Neural cell (in vitro differentiated cells): ENCODE data around the gene DDX50. TPM values are rescaled to one million over a fixed set of nuclear protein-coding genes. Genes with fewer than 3 reads are reported as not detected.

Experiments
- H2AFZ ChIP-seq: fragments of 200-600, 300-800 bp; sonication (generic), shearing (Covaris generic); 2 replicates; pipeline ENCODE4 v1.6.0; 2014; ENCODE audit warnings: low read depth, mild to moderate bottlenecking, antibody characterized with exemption, low read length, moderate library complexity
- H3F3A ChIP-seq: fragments of 200-600 bp; shearing (Covaris generic); 2 replicates; pipeline ENCODE4 v1.6.1; 2016; ENCODE audit warnings: mild to moderate bottlenecking, moderate library complexity, mixed read lengths, antibody characterized with exemption, low read length; ENCODE audit not compliant: insufficient read depth, poor library complexity, severe bottlenecking
- H3K27ac ChIP-seq: fragments of 200-600, 300-800 bp; sonication (generic), shearing (Covaris generic); 2 replicates; pipeline ENCODE4 v1.5.1; 2014; ENCODE audit warnings: mild to moderate bottlenecking, low read length, moderate library complexity
- H3K27me3 ChIP-seq: fragments of 300-800, 200-600 bp; sonication (generic), shearing (Covaris generic); 2 replicates; pipeline ENCODE4 v1.6.0; 2014; ENCODE audit warnings: mild to moderate bottlenecking, low read depth, low read length, moderate library complexity; ENCODE audit not compliant: insufficient read depth
- H3K36me3 ChIP-seq: fragments of 300-800, 200-600 bp; sonication (generic), shearing (Covaris generic); 2 replicates; pipeline ENCODE4 v1.5.1; 2014; ENCODE audit warnings: mild to moderate bottlenecking, antibody characterized with exemption, low read length, moderate library complexity; ENCODE audit not compliant: insufficient read depth
- H3K4me2 ChIP-seq: fragments of 300-800, 200-600 bp; sonication (generic), shearing (Covaris generic); 2 replicates; pipeline ENCODE4 v1.6.0; 2014; ENCODE audit warnings: mild to moderate bottlenecking, low read length
- H3K4me3 ChIP-seq: fragments of 300-800, 200-600 bp; sonication (generic), shearing (Covaris generic); 2 replicates; pipeline ENCODE4 v1.5.1; 2014; ENCODE audit warnings: mild to moderate bottlenecking, low read length, moderate library complexity
- H3K79me2 ChIP-seq: fragments of 200-600 bp; shearing (Covaris generic); replicated peaks from 2 replicates; pipeline ENCODE4 v1.6.0; 2014; ENCODE audit warnings: mild to moderate bottlenecking, low read length, moderate library complexity; ENCODE audit not compliant: insufficient read depth
- H3K9ac ChIP-seq: fragments of 300-800, 200-600 bp; sonication (generic), shearing (Covaris generic); 2 replicates; pipeline ENCODE4 v1.6.1; 2016; ENCODE audit warnings: mild to moderate bottlenecking, low read length, mixed read lengths
- H3K9me2 ChIP-seq: fragments of 200-600 bp; shearing (Covaris generic); 2 replicates; pipeline ENCODE4 v1.6.1; 2016; ENCODE audit warnings: mild to moderate bottlenecking, low read length, mixed read lengths; ENCODE audit not compliant: insufficient read depth
- H3K9me3 ChIP-seq: fragments of 200-600, 300-800 bp; sonication (generic), shearing (Covaris generic); 2 replicates; pipeline ENCODE4 v1.6.1; 2016; ENCODE audit warnings: mild to moderate bottlenecking, mixed run types, low read length, moderate library complexity, mixed read lengths
- H4K20me1 ChIP-seq: fragments of 200-600 bp; shearing (Covaris generic); 2 replicates; pipeline ENCODE4 v1.6.1; 2016; ENCODE audit warnings: mild to moderate bottlenecking, mixed run types; ENCODE audit not compliant: insufficient read depth
- EP300 ChIP-seq: fragments of 450-650 bp; conservative IDR thresholded peaks from 2 replicates; pipeline ENCODE4 v1.6.1; 2014; ENCODE audit warnings: antibody characterized with exemption, mild to moderate bottlenecking, moderate library complexity; ENCODE audit not compliant: poor library complexity, severe bottlenecking
- EZH2 ChIP-seq: fragments of 200-600, 300-800 bp; shearing (Covaris generic), sonication (generic); IDR thresholded peaks from 2 replicates; pipeline ENCODE4 v1.6.1; 2014; ENCODE audit warnings: antibody characterized with exemption, low read length, borderline replicate concordance, mild to moderate bottlenecking; ENCODE audit not compliant: insufficient read depth, poor library complexity, severe bottlenecking
- MXI1 ChIP-seq: fragments of 450-650 bp; conservative IDR thresholded peaks from 2 replicates; pipeline ENCODE4 v1.6.1; 2014; ENCODE audit warnings: antibody characterized with exemption, mild to moderate bottlenecking; ENCODE audit not compliant: poor library complexity, severe bottlenecking
- POLR2AphosphoS5 ChIP-seq: IDR thresholded peaks from 2 replicates; pipeline ENCODE4 v1.6.1; 2012
- RAD21 ChIP-seq: fragments of 450-650 bp; conservative IDR thresholded peaks from 2 replicates; pipeline ENCODE4 v1.6.1; 2014; ENCODE audit warnings: antibody characterized with exemption, mild to moderate bottlenecking, moderate library complexity
- SMC3 ChIP-seq: fragments of 450-650 bp; conservative IDR thresholded peaks from 2 replicates; pipeline ENCODE4 v1.6.1; 2014; ENCODE audit warnings: antibody characterized with exemption, mild to moderate bottlenecking, moderate library complexity; ENCODE audit not compliant: poor library complexity
- TAF1 ChIP-seq: IDR thresholded peaks from 2 replicates; pipeline ENCODE4 v1.6.1; 2012; ENCODE audit warnings: low read depth
- polyA plus RNA-seq: library from polyadenylated mRNA; depleted of rRNA; stranded (reverse); fragments of >200 nt; gene quantifications from 2 replicates; pipeline ENCODE4 v1.2.3, GENCODE V29; 2014
- TF ChIP-seq, protein P1 (sequence below): IDR thresholded peaks from 2 replicates; pipeline ENCODE4 v1.6.1; 2012; ENCODE audit warnings: borderline replicate concordance
- TF ChIP-seq, protein P2 (sequence below): fragments of 450-650 bp; IDR thresholded peaks from 2 replicates; pipeline ENCODE4 v1.5.1; 2014; ENCODE audit warnings: antibody characterized with exemption, mild to moderate bottlenecking, moderate library complexity; ENCODE audit not compliant: poor library complexity, severe bottlenecking

Gene DDX50
- polyA plus RNA-seq, 1 donor from 2014 or later = 51.1 TPM

DNA sequence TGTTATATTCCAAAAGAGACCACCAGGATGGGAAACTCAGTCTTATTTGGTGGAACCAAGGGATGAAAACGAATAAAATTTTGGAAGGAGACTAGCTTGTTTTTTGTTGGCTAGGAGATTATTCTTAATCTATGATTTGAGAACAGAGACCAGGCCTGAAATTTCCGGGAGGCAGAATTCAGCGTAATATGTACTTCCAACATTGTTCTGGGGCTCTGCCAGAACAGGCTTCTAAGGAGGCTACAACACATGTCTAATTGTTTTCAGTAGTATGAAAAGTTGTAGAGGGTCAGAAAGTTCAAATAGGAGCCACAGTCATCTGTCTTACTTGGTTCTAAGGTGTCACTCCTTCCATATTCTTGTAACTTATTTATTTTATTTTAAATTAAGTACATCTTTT is 56.5 kb downstream of the DDX50 start:
- peaks cover 28% of the 10 kb centered on the region for H3K79me2 ChIP-seq
- TF ChIP-seq POLR2AphosphoS5 (no peak), TAF1 (no peak), RAD21 (no peak), EP300 (no peak), SMC3 (no peak), MXI1 (no peak), EZH2 (no peak)
- TF ChIP-seq, protein P1, sequence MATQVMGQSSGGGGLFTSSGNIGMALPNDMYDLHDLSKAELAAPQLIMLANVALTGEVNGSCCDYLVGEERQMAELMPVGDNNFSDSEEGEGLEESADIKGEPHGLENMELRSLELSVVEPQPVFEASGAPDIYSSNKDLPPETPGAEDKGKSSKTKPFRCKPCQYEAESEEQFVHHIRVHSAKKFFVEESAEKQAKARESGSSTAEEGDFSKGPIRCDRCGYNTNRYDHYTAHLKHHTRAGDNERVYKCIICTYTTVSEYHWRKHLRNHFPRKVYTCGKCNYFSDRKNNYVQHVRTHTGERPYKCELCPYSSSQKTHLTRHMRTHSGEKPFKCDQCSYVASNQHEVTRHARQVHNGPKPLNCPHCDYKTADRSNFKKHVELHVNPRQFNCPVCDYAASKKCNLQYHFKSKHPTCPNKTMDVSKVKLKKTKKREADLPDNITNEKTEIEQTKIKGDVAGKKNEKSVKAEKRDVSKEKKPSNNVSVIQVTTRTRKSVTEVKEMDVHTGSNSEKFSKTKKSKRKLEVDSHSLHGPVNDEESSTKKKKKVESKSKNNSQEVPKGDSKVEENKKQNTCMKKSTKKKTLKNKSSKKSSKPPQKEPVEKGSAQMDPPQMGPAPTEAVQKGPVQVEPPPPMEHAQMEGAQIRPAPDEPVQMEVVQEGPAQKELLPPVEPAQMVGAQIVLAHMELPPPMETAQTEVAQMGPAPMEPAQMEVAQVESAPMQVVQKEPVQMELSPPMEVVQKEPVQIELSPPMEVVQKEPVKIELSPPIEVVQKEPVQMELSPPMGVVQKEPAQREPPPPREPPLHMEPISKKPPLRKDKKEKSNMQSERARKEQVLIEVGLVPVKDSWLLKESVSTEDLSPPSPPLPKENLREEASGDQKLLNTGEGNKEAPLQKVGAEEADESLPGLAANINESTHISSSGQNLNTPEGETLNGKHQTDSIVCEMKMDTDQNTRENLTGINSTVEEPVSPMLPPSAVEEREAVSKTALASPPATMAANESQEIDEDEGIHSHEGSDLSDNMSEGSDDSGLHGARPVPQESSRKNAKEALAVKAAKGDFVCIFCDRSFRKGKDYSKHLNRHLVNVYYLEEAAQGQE = no peak
- TF ChIP-seq, protein P2, sequence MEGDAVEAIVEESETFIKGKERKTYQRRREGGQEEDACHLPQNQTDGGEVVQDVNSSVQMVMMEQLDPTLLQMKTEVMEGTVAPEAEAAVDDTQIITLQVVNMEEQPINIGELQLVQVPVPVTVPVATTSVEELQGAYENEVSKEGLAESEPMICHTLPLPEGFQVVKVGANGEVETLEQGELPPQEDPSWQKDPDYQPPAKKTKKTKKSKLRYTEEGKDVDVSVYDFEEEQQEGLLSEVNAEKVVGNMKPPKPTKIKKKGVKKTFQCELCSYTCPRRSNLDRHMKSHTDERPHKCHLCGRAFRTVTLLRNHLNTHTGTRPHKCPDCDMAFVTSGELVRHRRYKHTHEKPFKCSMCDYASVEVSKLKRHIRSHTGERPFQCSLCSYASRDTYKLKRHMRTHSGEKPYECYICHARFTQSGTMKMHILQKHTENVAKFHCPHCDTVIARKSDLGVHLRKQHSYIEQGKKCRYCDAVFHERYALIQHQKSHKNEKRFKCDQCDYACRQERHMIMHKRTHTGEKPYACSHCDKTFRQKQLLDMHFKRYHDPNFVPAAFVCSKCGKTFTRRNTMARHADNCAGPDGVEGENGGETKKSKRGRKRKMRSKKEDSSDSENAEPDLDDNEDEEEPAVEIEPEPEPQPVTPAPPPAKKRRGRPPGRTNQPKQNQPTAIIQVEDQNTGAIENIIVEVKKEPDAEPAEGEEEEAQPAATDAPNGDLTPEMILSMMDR = no peak
- H3K9me3 ChIP-seq = no peaks in the 10 kb centered on the region
- H3K9me2 ChIP-seq = no peaks in the 10 kb centered on the region
- no peaks in the 10 kb centered on the region for H4K20me1 ChIP-seq
- H3K4me3 ChIP-seq = peak overlapping the region; percentile 85
- H3K27me3 ChIP-seq = no peaks in the 10 kb centered on the region
- H3K9ac ChIP-seq = no peak overlapping the region
- H3F3A ChIP-seq = peaks cover 6% of the 10 kb centered on the region
- H2AFZ ChIP-seq = no peak overlapping the region
- no peak overlapping the region for H3K27ac ChIP-seq
- no peak overlapping the region for H3K4me2 ChIP-seq
- no peaks in the 10 kb centered on the region for H3K36me3 ChIP-seq

DNA sequence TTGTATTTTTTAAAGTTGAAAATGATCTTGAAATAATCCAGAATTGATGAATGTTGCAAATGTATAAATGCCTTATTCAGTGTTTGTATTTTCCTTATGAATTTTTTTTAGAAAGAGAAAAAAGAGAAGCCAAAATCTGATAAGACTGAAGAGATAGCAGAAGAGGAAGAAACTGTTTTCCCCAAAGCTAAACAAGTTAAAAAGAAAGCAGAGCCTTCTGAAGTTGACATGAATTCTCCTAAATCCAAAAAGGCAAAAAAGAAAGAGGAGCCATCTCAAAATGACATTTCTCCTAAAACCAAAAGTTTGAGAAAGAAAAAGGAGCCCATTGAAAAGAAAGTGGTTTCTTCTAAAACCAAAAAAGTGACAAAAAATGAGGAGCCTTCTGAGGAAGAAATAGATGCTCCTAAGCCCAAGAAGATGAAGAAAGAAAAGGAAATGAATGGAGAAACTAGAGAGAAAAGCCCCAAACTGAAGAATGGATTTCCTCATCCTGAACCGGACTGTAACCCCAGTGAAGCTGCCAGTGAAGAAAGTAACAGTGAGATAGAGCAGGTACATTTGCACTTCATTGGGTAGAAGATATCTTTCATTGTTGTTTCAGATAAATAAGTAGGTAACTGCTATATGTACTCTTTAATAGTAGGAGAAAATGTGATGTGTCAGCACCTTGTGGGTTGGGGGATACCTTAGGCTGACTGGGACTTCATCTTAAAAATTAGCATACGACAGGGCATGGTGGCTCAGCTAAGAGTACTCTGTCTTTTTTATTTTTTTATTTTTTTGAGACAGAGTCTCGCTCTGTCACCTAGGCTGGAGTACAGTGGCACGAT is 58.8 kb downstream of the DDX50 start:
- no peaks in the 10 kb centered on the region for H3K9me3 ChIP-seq
- H3K4me3 ChIP-seq = no peak overlapping the region
- peaks cover 28% of the 10 kb centered on the region for H3K79me2 ChIP-seq
- no peak overlapping the region for H3K4me2 ChIP-seq
- no peak for TF ChIP-seq EP300
- no peak for TF ChIP-seq EZH2
- TF ChIP-seq, protein P2 = no peak
- no peaks in the 10 kb centered on the region for H3K27me3 ChIP-seq
- H3K27ac ChIP-seq = no peak overlapping the region
- H3K9ac ChIP-seq = no peak overlapping the region
- no peaks in the 10 kb centered on the region for H3K36me3 ChIP-seq
- H3K9me2 ChIP-seq = no peaks in the 10 kb centered on the region
- no peaks in the 10 kb centered on the region for H4K20me1 ChIP-seq
- no peak overlapping the region for H2AFZ ChIP-seq
- peaks cover 6% of the 10 kb centered on the region for H3F3A ChIP-seq
